ENCODE results near the gene POLE. TPM values are rescaled to one million over a fixed set of nuclear protein-coding genes. Genes with fewer than 3 reads are reported as not detected.
A peak's percentile ranks its signal among the peaks of the same experiment; 100 is the strongest.

POLE gene
- polyA plus RNA-seq, 1 of the 3 experiments (the other 2 are of a cell fraction), result 20.1 TPM

- Histone ChIP-seq H4K20me1 (ENCODE audit: insufficient read depth) (no peaks in the 10 kb centered on the region), H3K79me2 (ENCODE audit: insufficient read depth) (no peaks in the 10 kb centered on the region), H3K4me1 (ENCODE audit: control insufficient read depth in 1 of 2, insufficient read depth in 2 of 2, low read depth in 1 of 2, low read length in 1 of 2) (peaks cover 0 to 20% of the 10 kb centered on the region in 2 experiments; a peak in 1 of 4 replicates), H3F3A (replicated peaks; ENCODE audit: insufficient read depth) (peaks cover 26% of the 10 kb centered on the region), H2AFZ (ENCODE audit: low read depth) (peak overlapping the region; percentile 98), H3K36me3 (replicated peaks in 1 of 2; ENCODE audit: control insufficient read depth in 1 of 2, insufficient read depth in 2 of 2, low read length in 1 of 2) (no peaks in the 10 kb centered on the region), H3K9ac (peak overlapping the region; percentile 33), H3K9me2 (no peaks in the 10 kb centered on the region), H3K27me3 (ENCODE audit: insufficient read depth) (peaks cover 31% of the 10 kb centered on the region), H3K4me2 (peak overlapping the region; percentile 85), H3K9me3 (no peaks in the 10 kb centered on the region), H3K27ac (ENCODE audit: low read depth in 2 of 2, low read length in 1 of 2) (no peak overlapping the region), H3K4me3 (ENCODE audit: low read depth in 2 of 2, low read length in 1 of 2) (peak overlapping the region; percentile 41 to 65)
- peak; percentile 91 for DNase-seq
- POLR2A ChIA-PET, result no interaction called here
- CTCF ChIA-PET, result interaction anchor here (0.7 to 7.4 kb wide), 18 partner anchors 12 to 204 kb away, joined by 3 to 122 read pairs (median 3); partner anchors contain the start of genes LRCOL1 and P2RX2
- WGBS (ENCODE audit: low lambda C conversion rate), result 37% methylated on average over 32 of the region's 45 CpGs
- no peak for TF ChIP-seq MEF2A (IDR thresholded peaks at IDR 0.05; ENCODE audit: borderline replicate concordance, low read depth)
- TF ChIP-seq EP300 (IDR thresholded peaks at IDR 0.05; ENCODE audit: borderline replicate concordance in 1 of 2, low read depth in 1 of 2, low read length in 1 of 2), result no peak
- TF ChIP-seq ELF1 (IDR thresholded peaks at IDR 0.05), result no peak; the same call in 1 of the 2 replicates
- TF ChIP-seq MXI1 (IDR thresholded peaks at IDR 0.05; ENCODE audit: low read depth, low read length), result no peak; the same call in 1 of the 2 replicates
- peak; percentile 79 for TF ChIP-seq RAD21 (IDR thresholded peaks at IDR 0.05; ENCODE audit: low read length)
- TF ChIP-seq GABPA (IDR thresholded peaks at IDR 0.05; ENCODE audit: low read depth), result no peak
- no peak for TF ChIP-seq TAF1 (IDR thresholded peaks at IDR 0.05; ENCODE audit: borderline replicate concordance, low read depth, low read length)
- TF ChIP-seq RFX5 (IDR thresholded peaks at IDR 0.05; ENCODE audit: low read length), result no peak
- no peak for TF ChIP-seq TEAD4 (IDR thresholded peaks at IDR 0.05; ENCODE audit: borderline replicate concordance, insufficient read depth)
- TF ChIP-seq CHD2 (IDR thresholded peaks at IDR 0.05; ENCODE audit: low read length, partially characterized antibody), result no peak
- TF ChIP-seq FOXJ3 (CRISPR knock-in tag; IDR thresholded peaks at IDR 0.05), result no peak
- no peak for TF ChIP-seq TCF12 (IDR thresholded peaks at IDR 0.05)
- no peak for TF ChIP-seq REST (IDR thresholded peaks at IDR 0.05; ENCODE audit: low read depth, low read length)
- TF ChIP-seq FOSL2 (IDR thresholded peaks at IDR 0.05; ENCODE audit: borderline replicate concordance, low read depth), result no peak
- no peak for TF ChIP-seq PBX3 (IDR thresholded peaks at IDR 0.05)
- TF ChIP-seq POLR2AphosphoS5 (IDR thresholded peaks at IDR 0.05; ENCODE audit: low read depth, low read length), result no peak
- no peak for TF ChIP-seq YY1 (IDR thresholded peaks at IDR 0.05; ENCODE audit: low read depth)
- no peak for TF ChIP-seq JUND (IDR thresholded peaks at IDR 0.05)
- TF ChIP-seq USF1 (IDR thresholded peaks at IDR 0.05; ENCODE audit: borderline replicate concordance, low read depth), result no peak
- TF ChIP-seq SMC3 (IDR thresholded peaks at IDR 0.05; ENCODE audit: low read depth, low read length), result peak; percentile 75
- TF ChIP-seq GATA2 (CRISPR knock-in tag; IDR thresholded peaks at IDR 0.05), result no peak
- no peak for TF ChIP-seq ZBTB33 (IDR thresholded peaks at IDR 0.05; ENCODE audit: borderline replicate concordance, low read depth)
- no peak for TF ChIP-seq SIN3A (IDR thresholded peaks at IDR 0.05; ENCODE audit: borderline replicate concordance, low read depth, low read length)
- no peak for TF ChIP-seq NFIC (IDR thresholded peaks at IDR 0.05; ENCODE audit: borderline replicate concordance)
- TF ChIP-seq NRF1 (IDR thresholded peaks at IDR 0.05; ENCODE audit: low read depth, low read length), result no peak
- TF ChIP-seq RXRA (IDR thresholded peaks at IDR 0.05; ENCODE audit: borderline replicate concordance, low read depth), result no peak
- TF ChIP-seq MAX (IDR thresholded peaks at IDR 0.05; ENCODE audit: low read depth), result peak; percentile 80
Observed at GRCh38 chr12:132600048-132601032, 86.8 kb downstream of the POLE start.

All from SK-N-SH (cell line).